Parathyroid adenoma (tissue), 2 donors: ENCODE results near the gene ZBTB46.
"Not testable (repeated sequence)": the region's sequence is repeated elsewhere in the genome, so short reads cannot be mapped to it uniquely, and the experiment has no call there.

Source experiments
- H2AFZ ChIP-seq: fragments of 300-600 bp; sonication (generic); one replicate; pipeline ENCODE4 v1.7.0; 2017; ENCODE audit warnings: antibody characterized with exemption, mild to moderate bottlenecking
- H3K27ac ChIP-seq: fragments of 300-600 bp; sonication (generic); one replicate; pipeline ENCODE4 v1.7.0; 2017
- H3K27me3 ChIP-seq: fragments of 300-600 bp; sonication (generic); one replicate; pipeline ENCODE4 v1.7.0; 2017; ENCODE audit warnings: low read length; ENCODE audit not compliant: control insufficient read depth, insufficient read depth
- H3K36me3 ChIP-seq: fragments of 300-600 bp; sonication (generic); one replicate; pipeline ENCODE4 v1.7.0; 2017; ENCODE audit warnings: low read length; ENCODE audit not compliant: control insufficient read depth, insufficient read depth
- H3K4me1 ChIP-seq: fragments of 300-600 bp; sonication (generic); one replicate; pipeline ENCODE4 v1.7.0; 2017; ENCODE audit warnings: control low read depth
- H3K4me2 ChIP-seq: fragments of 300-600 bp; sonication (generic); one replicate; pipeline ENCODE4 v1.7.0; 2017; ENCODE audit warnings: low read length
- H3K4me3 ChIP-seq: fragments of 300-600 bp; sonication (generic); one replicate; pipeline ENCODE4 v1.7.0; 2017; ENCODE audit warnings: low read depth, low read length
- H3K79me2 ChIP-seq: fragments of 300-600 bp; sonication (generic); one replicate; pipeline ENCODE4 v1.7.0; 2017; ENCODE audit warnings: control low read depth
- H3K9ac ChIP-seq: fragments of 300-600 bp; sonication (generic); one replicate; pipeline ENCODE4 v1.7.0; 2017; ENCODE audit warnings: mild to moderate bottlenecking
- H3K9me3 ChIP-seq: fragments of 300-600 bp; sonication (generic); one replicate; pipeline ENCODE4 v1.7.0; 2017; ENCODE audit warnings: low read length; ENCODE audit not compliant: control insufficient read depth
- CTCF ChIP-seq: fragments of 300-600 bp; sonication (generic); IDR thresholded peaks from one replicate; pipeline ENCODE4 v1.7.0; 2017; ENCODE audit warnings: antibody characterized with exemption, mild to moderate bottlenecking
- donor health status: primary hyperparathyroidism.

Gene ZBTB46

DNA sequence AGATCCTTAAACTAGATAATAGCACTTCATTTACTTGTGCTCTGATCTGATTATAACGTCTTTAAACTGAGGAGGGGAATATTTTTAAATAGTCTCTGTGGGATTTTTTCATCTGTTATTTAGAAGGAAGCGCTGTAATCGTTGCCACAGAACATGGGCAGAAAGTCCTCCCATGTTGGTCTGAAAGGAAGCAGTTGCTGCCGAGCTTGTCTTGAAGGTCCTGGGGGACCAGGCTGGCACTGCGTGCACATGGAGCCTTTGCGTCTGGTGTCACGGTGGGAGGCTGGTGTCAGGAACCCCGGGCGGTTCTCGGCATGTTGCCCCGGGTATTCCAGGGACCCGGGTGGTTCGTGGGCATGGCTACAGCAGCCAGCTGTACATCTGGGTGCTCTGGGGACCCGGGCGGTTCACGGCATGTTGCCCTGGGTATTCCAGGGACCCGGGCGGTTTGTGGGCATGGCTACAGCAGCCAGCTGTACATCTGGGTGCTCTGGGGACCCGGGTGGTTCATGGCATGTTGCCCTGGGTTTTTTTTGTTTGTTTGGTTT is 45.5 kb upstream of the ZBTB46 start:
- Histone ChIP-seq H3K36me3 (no peaks in the 10 kb centered on the region), H3K4me2 (no peak overlapping the region)
- no peak for TF ChIP-seq CTCF

DNA sequence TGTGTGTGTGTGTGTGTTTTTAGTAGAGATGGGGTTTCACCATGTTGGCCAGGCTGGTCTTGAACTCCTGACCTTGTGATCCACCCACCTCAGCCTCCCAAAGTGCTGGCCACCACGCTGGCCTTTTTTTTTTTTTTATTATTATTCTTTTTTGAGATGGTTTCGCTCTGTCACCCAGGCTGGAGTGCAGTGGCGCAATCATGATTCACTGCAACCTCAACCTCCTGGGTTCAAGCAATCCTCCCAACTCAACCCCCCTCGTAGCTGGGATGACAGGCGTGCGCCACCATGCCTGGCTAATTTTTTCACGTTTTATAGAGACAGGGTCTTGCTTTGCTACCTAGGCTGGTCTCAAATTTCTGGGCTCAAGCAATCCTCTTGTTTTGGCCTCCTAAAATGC is 43.2 kb upstream of the ZBTB46 start:
- peaks cover 70% of the 10 kb centered on the region for H3K79me2 ChIP-seq
- not testable (repeated sequence) for H3K27ac ChIP-seq, H3K9me3 ChIP-seq, H3K36me3 ChIP-seq, H3K4me3 ChIP-seq, H3K4me2 ChIP-seq, H3K4me1 ChIP-seq, H2AFZ ChIP-seq, H3K9ac ChIP-seq, H3K27me3 ChIP-seq

More for the DNA sequence above, 45.5 kb upstream of the ZBTB46 start:
- Histone ChIP-seq H2AFZ (no peak overlapping the region), H3K79me2 (peaks cover 67% of the 10 kb centered on the region), H3K4me3 (no peak overlapping the region), H3K9me3 (no peaks in the 10 kb centered on the region), H3K27me3 (no peaks in the 10 kb centered on the region), H3K9ac (no peak overlapping the region), H3K27ac (no peak overlapping the region), H3K4me1 (no peaks in the 10 kb centered on the region)

GRCh38 chr20:63873477-63873971 is 42.5 kb upstream of the ZBTB46 start:
- Histone ChIP-seq H3K4me3 (no peak overlapping the region), H3K27ac (peak overlapping the region; percentile 11), H3K36me3 (no peaks in the 10 kb centered on the region), H3K4me1 (no peaks in the 10 kb centered on the region), H3K9ac (no peak overlapping the region), H3K27me3 (no peaks in the 10 kb centered on the region), H3K79me2 (peaks cover 69% of the 10 kb centered on the region), H3K4me2 (no peak overlapping the region), H2AFZ (no peak overlapping the region), H3K9me3 (no peaks in the 10 kb centered on the region)
- no peak for TF ChIP-seq CTCF

DNA sequence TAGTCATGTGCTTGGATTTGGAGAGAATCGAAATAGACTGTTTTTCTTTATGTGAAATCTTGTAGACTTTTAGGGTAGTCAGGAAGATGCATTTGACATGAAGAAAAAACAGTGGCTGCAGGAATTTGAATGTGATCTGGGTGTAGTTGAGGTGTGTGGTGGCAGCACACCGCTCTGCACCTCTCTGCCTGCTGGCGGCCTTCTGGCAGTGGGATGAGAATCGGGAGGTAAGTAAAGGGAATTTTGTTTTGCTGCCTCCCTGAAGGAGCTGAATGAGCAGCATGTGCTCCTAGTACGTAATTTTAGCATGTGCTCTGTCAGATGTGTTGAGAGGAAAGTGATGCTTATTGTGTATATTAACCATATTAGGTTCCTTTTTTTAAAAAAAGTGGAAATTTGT is 37.2 kb upstream of the ZBTB46 start:
- no peaks in the 10 kb centered on the region for H3K36me3 ChIP-seq

DNA sequence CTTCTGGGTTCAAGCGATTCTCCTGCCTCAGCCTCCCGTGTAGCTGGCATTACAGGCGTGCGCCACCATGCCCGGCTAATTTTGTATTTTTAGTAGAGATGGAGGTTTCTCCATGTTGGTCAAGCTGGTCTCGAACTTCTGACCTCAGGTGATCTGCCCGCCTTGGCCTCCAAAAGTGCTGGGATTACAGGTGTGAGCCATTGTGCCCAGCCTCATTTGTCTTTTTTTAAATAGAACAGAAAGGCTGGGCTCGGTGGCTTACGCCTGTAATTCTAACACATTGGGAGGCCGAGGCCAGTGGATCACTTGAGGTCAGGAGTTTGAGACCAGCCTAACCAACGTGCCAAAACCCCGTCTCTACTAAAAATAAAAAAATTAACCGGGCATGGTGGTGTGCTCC is 36.0 kb upstream of the ZBTB46 start:
- H3K9me3 ChIP-seq, H3K4me3 ChIP-seq, H3K4me1 ChIP-seq, H3K4me2 ChIP-seq, H3K27me3 ChIP-seq, H3K36me3 ChIP-seq, H3K27ac ChIP-seq, H2AFZ ChIP-seq, H3K9ac ChIP-seq: not testable (repeated sequence)
- H3K79me2 ChIP-seq: peaks cover 42% of the 10 kb centered on the region

More for the DNA sequence above, 37.2 kb upstream of the ZBTB46 start:
- H3K79me2 ChIP-seq: peaks cover 53% of the 10 kb centered on the region
- no peak overlapping the region for H3K27ac ChIP-seq
- no peak for TF ChIP-seq CTCF
- no peak overlapping the region for H3K9ac ChIP-seq
- no peak overlapping the region for H3K4me3 ChIP-seq
- no peaks in the 10 kb centered on the region for H3K9me3 ChIP-seq
- no peak overlapping the region for H3K4me2 ChIP-seq
- no peak overlapping the region for H2AFZ ChIP-seq
- H3K4me1 ChIP-seq: peaks cover 5% of the 10 kb centered on the region
- no peaks in the 10 kb centered on the region for H3K27me3 ChIP-seq
